Pons (tissue), 1 donor: ENCODE data around the gene HBA2.
"Not testable (repeated sequence)": the region's sequence is repeated elsewhere in the genome, so short reads cannot be mapped to it uniquely, and the experiment has no call there.

Experiments
- DNase-seq: peaks from one replicate; pipeline ENCODE4 v3.0.0-alpha.2; 2016; ENCODE audit warnings: low spot score

Gene HBA2

GRCh38 chr16:172374-172941 lies at the start of gene HBA2:
TSS of gene HBA2 (plus strand) at chr16:172876. CDS start at chr16:172913, 37 bp downstream.
- DNase-seq = not testable (repeated sequence)

- not testable (repeated sequence) for DNase-seq
These were observed 48.9 kb upstream of the HBA2 start for GRCh38 chr16:123558-124350.

GRCh38 chr16:125011-125410 lies 47.7 kb upstream of the HBA2 start:
- no peak for DNase-seq

GRCh38 chr16:129075-129474 lies 43.6 kb upstream of the HBA2 start:
- DNase-seq = no peak

GRCh38 chr16:130533-131173 lies 42.0 kb upstream of the HBA2 start:
- no peak for DNase-seq

GRCh38 chr16:132120-132519 lies 40.6 kb upstream of the HBA2 start:
- DNase-seq = no peak

- no peak for DNase-seq
These were observed 39.0 kb upstream of the HBA2 start for GRCh38 chr16:133716-134115.

- DNase-seq = no peak
These were observed 34.6 kb upstream of the HBA2 start for GRCh38 chr16:138049-138417.

- DNase-seq = no peak
These were observed 32.4 kb upstream of the HBA2 start for GRCh38 chr16:140175-140857.

GRCh38 chr16:142405-142967 lies 30.2 kb upstream of the HBA2 start:
- peak; percentile 58 for DNase-seq

- no peak for DNase-seq
These were observed 29.6 kb upstream of the HBA2 start for GRCh38 chr16:143047-143446.

GRCh38 chr16:143456-143855 lies 29.2 kb upstream of the HBA2 start:
- no peak for DNase-seq

GRCh38 chr16:144797-145252 lies 27.9 kb upstream of the HBA2 start:
- DNase-seq = no peak

- DNase-seq = no peak
These were observed 26.0 kb upstream of the HBA2 start for GRCh38 chr16:146646-147045.

- no peak for DNase-seq
These were observed 23.5 kb upstream of the HBA2 start for GRCh38 chr16:149024-149660.

- DNase-seq = no peak
These were observed 20.2 kb upstream of the HBA2 start, which contains the start of gene HBZ for GRCh38 chr16:152141-153128. TSS of gene HBZ (plus strand) at chr16:152644. CDS start at chr16:152910, 266 bp downstream.

- not testable (repeated sequence) for DNase-seq
These were observed 19.6 kb upstream of the HBA2 start for GRCh38 chr16:153129-153521.

GRCh38 chr16:153550-154216 lies 19.0 kb upstream of the HBA2 start:
- not testable (repeated sequence) for DNase-seq

- DNase-seq = no peak
These were observed 18.3 kb upstream of the HBA2 start for GRCh38 chr16:154217-155030.
